ENCODE data around the gene MRPS18A.
"Not testable (repeated sequence)": the region's sequence is repeated elsewhere in the genome, so short reads cannot be mapped to it uniquely, and the experiment has no call there.

DNA sequence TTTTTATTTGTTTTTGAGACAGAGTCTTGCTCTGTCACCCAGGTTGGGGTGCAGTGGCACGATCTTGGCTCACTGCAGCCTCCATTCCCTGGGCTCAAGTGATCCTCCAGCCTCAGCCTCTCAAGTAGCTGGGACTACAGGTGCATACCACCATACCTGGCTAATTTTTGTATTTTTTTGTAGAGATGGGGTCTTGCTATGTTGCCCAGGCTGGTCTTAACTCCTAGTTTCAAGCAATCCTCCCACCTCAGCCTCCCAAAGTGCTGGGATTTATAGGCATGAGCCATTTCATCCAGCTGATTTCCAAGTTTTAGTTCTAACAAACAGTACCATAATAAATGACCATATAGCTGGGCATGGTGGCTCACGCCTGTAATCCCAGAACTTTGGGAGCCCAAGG, 34.8 kb downstream of the MRPS18A start:
- TF ChIP-seq, protein P1, sequence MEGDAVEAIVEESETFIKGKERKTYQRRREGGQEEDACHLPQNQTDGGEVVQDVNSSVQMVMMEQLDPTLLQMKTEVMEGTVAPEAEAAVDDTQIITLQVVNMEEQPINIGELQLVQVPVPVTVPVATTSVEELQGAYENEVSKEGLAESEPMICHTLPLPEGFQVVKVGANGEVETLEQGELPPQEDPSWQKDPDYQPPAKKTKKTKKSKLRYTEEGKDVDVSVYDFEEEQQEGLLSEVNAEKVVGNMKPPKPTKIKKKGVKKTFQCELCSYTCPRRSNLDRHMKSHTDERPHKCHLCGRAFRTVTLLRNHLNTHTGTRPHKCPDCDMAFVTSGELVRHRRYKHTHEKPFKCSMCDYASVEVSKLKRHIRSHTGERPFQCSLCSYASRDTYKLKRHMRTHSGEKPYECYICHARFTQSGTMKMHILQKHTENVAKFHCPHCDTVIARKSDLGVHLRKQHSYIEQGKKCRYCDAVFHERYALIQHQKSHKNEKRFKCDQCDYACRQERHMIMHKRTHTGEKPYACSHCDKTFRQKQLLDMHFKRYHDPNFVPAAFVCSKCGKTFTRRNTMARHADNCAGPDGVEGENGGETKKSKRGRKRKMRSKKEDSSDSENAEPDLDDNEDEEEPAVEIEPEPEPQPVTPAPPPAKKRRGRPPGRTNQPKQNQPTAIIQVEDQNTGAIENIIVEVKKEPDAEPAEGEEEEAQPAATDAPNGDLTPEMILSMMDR (IDR thresholded peaks at IDR 0.05): not testable (repeated sequence)
- not testable (repeated sequence) for TF ChIP-seq EZH2phosphoT487 (IDR thresholded peaks at IDR 0.05)
